ENCODE results near the gene ATP8A2. TPM values are rescaled to one million over a fixed set of nuclear protein-coding genes. Genes with fewer than 3 reads are reported as not detected.

Gene ATP8A2
- total RNA-seq, 4 donors from 2014 or later: 0.18 to 11.6 (median 1.8) TPM

- H3K4me1 ChIP-seq: no peaks in the 10 kb centered on the region
- H3K36me3 ChIP-seq: no peaks in the 10 kb centered on the region
- H3K4me3 ChIP-seq: no peak overlapping the region
- no peak for DNase-seq
- H3K9me3 ChIP-seq: peaks cover 0 to 3% (median 0%) of the 10 kb centered on the region in 4 donors
- H3K27me3 ChIP-seq: no peaks in the 10 kb centered on the region
- TF ChIP-seq CTCF (IDR thresholded peaks at IDR 0.05): no peak
- TF ChIP-seq POLR2A (IDR thresholded peaks at IDR 0.05): no peak
- no peak overlapping the region for H3K27ac ChIP-seq
Observed at GRCh38 chr13:25604106-25604505, 232.3 kb downstream of the ATP8A2 start.

GRCh38 chr13:25607096-25607495, 235.3 kb downstream of the ATP8A2 start:
- H3K4me1 ChIP-seq: no peaks in the 10 kb centered on the region
- TF ChIP-seq POLR2A (IDR thresholded peaks at IDR 0.05) (no peak), CTCF (IDR thresholded peaks at IDR 0.05) (no peak)
- peaks cover 0 to 3% (median 0%) of the 10 kb centered on the region in 4 donors for H3K9me3 ChIP-seq
- no peaks in the 10 kb centered on the region for H3K27me3 ChIP-seq
- H3K36me3 ChIP-seq: no peaks in the 10 kb centered on the region
- DNase-seq: no peak
- no peak overlapping the region for H3K4me3 ChIP-seq
- H3K27ac ChIP-seq: no peak overlapping the region

GRCh38 chr13:25608181-25608580, 236.4 kb downstream of the ATP8A2 start:
- H3K36me3 ChIP-seq: no peaks in the 10 kb centered on the region
- H3K27ac ChIP-seq: no peak overlapping the region
- peaks cover 0 to 3% (median 0%) of the 10 kb centered on the region in 4 donors for H3K9me3 ChIP-seq
- no peaks in the 10 kb centered on the region for H3K27me3 ChIP-seq
- H3K4me1 ChIP-seq: no peaks in the 10 kb centered on the region
- TF ChIP-seq POLR2A (IDR thresholded peaks at IDR 0.05): no peak
- TF ChIP-seq CTCF (IDR thresholded peaks at IDR 0.05): no peak
- no peak overlapping the region for H3K4me3 ChIP-seq
- DNase-seq: no peak

GRCh38 chr13:25616674-25617073, 244.9 kb downstream of the ATP8A2 start:
- Histone ChIP-seq H3K9me3 (no peaks in the 10 kb centered on the region), H3K27me3 (no peaks in the 10 kb centered on the region), H3K4me1 (no peaks in the 10 kb centered on the region), H3K27ac (no peak overlapping the region), H3K36me3 (no peaks in the 10 kb centered on the region), H3K4me3 (no peak overlapping the region)
- no peak for DNase-seq
- TF ChIP-seq CTCF (IDR thresholded peaks at IDR 0.05) (no peak), POLR2A (IDR thresholded peaks at IDR 0.05) (no peak)

- Histone ChIP-seq H3K4me1 (no peaks in the 10 kb centered on the region), H3K27ac (no peak overlapping the region), H3K9me3 (no peaks in the 10 kb centered on the region), H3K36me3 (no peaks in the 10 kb centered on the region), H3K4me3 (no peak overlapping the region), H3K27me3 (no peaks in the 10 kb centered on the region)
- TF ChIP-seq CTCF (IDR thresholded peaks at IDR 0.05) (no peak), POLR2A (IDR thresholded peaks at IDR 0.05) (no peak)
- no peak for DNase-seq
Observed at GRCh38 chr13:25619897-25620296, 248.1 kb downstream of the ATP8A2 start.

- no peak for TF ChIP-seq CTCF (IDR thresholded peaks at IDR 0.05)
- no peak for TF ChIP-seq POLR2A (IDR thresholded peaks at IDR 0.05)
- Histone ChIP-seq H3K4me3 (no peak overlapping the region), H3K27me3 (no peaks in the 10 kb centered on the region), H3K9me3 (no peaks in the 10 kb centered on the region), H3K36me3 (no peaks in the 10 kb centered on the region), H3K4me1 (no peaks in the 10 kb centered on the region), H3K27ac (no peak overlapping the region)
- DNase-seq: no peak
Observed at GRCh38 chr13:25625414-25625813, 253.6 kb downstream of the ATP8A2 start.
